Muscle of arm (tissue), 12 donors: ENCODE results near the gene HOXB13. TPM values are rescaled to one million over a fixed set of nuclear protein-coding genes. Genes with fewer than 3 reads are reported as not detected.

ENCODE experiments used
- DNase-seq: peaks from one replicate; pipeline ENCODE4 v3.0.0-alpha.2; 2013
- polyA plus RNA-seq, 12 donors: library from polyadenylated mRNA; unstranded; fragments of 120-200 nt; gene quantifications; one replicate each; pipeline ENCODE4 v1.2.1, GENCODE V29; 2013; ENCODE audit not compliant: insufficient read length in 12 of 12

The HOXB13 gene
- polyA plus RNA-seq, 12 donors: 0.11 to 5.9 TPM; not detected in 10

- DNase-seq: no peak
Measured at GRCh38 chr17:48748718-48749566, 20.4 kb upstream of the HOXB13 start.

- DNase-seq: no peak
Measured at GRCh38 chr17:48747445-48748363, 19.2 kb upstream of the HOXB13 start.

- no peak for DNase-seq
Measured at GRCh38 chr17:48746916-48747444, 18.4 kb upstream of the HOXB13 start.

GRCh38 chr17:48745381-48746275 lies 17.1 kb upstream of the HOXB13 start:
- DNase-seq: no peak

- no peak for DNase-seq
Measured at GRCh38 chr17:48740537-48740936, 12.0 kb upstream of the HOXB13 start.

GRCh38 chr17:48738803-48739526 lies 10.4 kb upstream of the HOXB13 start:
- DNase-seq: no peak

GRCh38 chr17:48738424-48738802 lies 9.9 kb upstream of the HOXB13 start:
- DNase-seq: no peak

- no peak for DNase-seq
Measured at GRCh38 chr17:48737330-48738043, 8.9 kb upstream of the HOXB13 start.

- no peak for DNase-seq
Measured at GRCh38 chr17:48735062-48735351, 6.5 kb upstream of the HOXB13 start.

GRCh38 chr17:48734333-48735061 lies 5.9 kb upstream of the HOXB13 start:
- DNase-seq: no peak

- no peak for DNase-seq
Measured at GRCh38 chr17:48733632-48734328, 5.2 kb upstream of the HOXB13 start.

GRCh38 chr17:48732688-48733629 lies 4.4 kb upstream of the HOXB13 start:
- no peak for DNase-seq

GRCh38 chr17:48731355-48731754 lies 2.8 kb upstream of the HOXB13 start:
- DNase-seq: no peak

- no peak for DNase-seq
Measured at GRCh38 chr17:48730240-48730550, 1.6 kb upstream of the HOXB13 start.

GRCh38 chr17:48729335-48730239 lies 1.0 kb upstream of the HOXB13 start:
- no peak for DNase-seq

- no peak for DNase-seq
Measured at GRCh38 chr17:48727415-48728175, 955 bp downstream of the HOXB13 start.
